ENCODE data around the gene FBXL16. TPM values are rescaled to one million over a fixed set of nuclear protein-coding genes. Genes with fewer than 3 reads are reported as not detected.

FBXL16 gene
- polyA plus RNA-seq, 1 donor from 2014 or later: 3.4 TPM

DNA sequence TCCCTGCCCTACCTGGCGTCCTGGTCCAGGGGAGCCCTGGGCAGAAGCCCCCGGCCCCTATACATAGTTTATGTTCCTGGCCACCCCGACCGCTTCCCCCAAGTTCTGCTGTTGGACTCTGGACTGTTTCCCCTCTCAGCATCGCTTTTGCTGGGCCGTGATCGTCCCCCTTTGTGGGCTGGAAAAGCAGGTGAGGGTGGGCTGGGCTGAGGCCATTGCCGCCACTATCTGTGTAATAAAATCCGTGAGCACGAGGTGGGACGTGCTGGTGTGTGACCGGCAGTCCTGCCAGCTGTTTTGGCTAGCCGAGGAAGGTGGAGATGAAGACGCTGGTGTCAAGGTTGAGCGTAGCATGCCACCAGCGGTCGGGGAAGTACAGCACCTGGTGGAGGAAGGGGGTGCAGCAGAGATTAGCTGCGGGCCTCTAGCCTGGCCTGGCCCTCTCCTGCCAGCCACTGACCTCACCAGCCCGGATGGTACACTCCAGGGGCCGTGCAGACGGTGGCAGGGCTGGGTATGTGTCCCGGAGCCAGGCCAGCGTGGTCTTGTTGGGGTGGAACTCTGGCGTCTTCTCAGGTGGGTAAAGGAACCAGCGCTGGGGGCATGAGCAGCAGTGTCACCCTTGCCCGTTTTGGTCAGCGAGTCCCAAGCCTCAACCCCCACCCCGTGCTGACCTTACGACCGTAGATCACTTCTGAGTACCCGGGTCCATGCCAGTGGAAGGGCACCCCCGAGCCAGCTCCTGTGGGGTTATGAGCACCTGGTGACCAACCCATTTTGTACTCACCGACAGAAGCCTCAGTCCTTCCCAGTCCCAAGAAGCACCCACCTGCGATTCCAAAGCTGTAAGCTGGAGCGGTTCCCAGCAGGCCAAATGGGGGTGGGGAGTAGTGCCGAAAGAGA lies 22.9 kb downstream of the FBXL16 start:
- no peak for TF ChIP-seq RAD21 (conservative IDR thresholded peaks at IDR 0.05)
- TF ChIP-seq EP300 (conservative IDR thresholded peaks at IDR 0.05; ENCODE audit: poor library complexity, severe bottlenecking): no peak
- TF ChIP-seq, protein P1, sequence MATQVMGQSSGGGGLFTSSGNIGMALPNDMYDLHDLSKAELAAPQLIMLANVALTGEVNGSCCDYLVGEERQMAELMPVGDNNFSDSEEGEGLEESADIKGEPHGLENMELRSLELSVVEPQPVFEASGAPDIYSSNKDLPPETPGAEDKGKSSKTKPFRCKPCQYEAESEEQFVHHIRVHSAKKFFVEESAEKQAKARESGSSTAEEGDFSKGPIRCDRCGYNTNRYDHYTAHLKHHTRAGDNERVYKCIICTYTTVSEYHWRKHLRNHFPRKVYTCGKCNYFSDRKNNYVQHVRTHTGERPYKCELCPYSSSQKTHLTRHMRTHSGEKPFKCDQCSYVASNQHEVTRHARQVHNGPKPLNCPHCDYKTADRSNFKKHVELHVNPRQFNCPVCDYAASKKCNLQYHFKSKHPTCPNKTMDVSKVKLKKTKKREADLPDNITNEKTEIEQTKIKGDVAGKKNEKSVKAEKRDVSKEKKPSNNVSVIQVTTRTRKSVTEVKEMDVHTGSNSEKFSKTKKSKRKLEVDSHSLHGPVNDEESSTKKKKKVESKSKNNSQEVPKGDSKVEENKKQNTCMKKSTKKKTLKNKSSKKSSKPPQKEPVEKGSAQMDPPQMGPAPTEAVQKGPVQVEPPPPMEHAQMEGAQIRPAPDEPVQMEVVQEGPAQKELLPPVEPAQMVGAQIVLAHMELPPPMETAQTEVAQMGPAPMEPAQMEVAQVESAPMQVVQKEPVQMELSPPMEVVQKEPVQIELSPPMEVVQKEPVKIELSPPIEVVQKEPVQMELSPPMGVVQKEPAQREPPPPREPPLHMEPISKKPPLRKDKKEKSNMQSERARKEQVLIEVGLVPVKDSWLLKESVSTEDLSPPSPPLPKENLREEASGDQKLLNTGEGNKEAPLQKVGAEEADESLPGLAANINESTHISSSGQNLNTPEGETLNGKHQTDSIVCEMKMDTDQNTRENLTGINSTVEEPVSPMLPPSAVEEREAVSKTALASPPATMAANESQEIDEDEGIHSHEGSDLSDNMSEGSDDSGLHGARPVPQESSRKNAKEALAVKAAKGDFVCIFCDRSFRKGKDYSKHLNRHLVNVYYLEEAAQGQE (IDR thresholded peaks at IDR 0.05; ENCODE audit: borderline replicate concordance): no peak
- TF ChIP-seq, protein P2, sequence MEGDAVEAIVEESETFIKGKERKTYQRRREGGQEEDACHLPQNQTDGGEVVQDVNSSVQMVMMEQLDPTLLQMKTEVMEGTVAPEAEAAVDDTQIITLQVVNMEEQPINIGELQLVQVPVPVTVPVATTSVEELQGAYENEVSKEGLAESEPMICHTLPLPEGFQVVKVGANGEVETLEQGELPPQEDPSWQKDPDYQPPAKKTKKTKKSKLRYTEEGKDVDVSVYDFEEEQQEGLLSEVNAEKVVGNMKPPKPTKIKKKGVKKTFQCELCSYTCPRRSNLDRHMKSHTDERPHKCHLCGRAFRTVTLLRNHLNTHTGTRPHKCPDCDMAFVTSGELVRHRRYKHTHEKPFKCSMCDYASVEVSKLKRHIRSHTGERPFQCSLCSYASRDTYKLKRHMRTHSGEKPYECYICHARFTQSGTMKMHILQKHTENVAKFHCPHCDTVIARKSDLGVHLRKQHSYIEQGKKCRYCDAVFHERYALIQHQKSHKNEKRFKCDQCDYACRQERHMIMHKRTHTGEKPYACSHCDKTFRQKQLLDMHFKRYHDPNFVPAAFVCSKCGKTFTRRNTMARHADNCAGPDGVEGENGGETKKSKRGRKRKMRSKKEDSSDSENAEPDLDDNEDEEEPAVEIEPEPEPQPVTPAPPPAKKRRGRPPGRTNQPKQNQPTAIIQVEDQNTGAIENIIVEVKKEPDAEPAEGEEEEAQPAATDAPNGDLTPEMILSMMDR (IDR thresholded peaks at IDR 0.05; ENCODE audit: poor library complexity, severe bottlenecking): no peak
- TF ChIP-seq MXI1 (conservative IDR thresholded peaks at IDR 0.05; ENCODE audit: poor library complexity, severe bottlenecking): no peak
- TF ChIP-seq TAF1 (IDR thresholded peaks at IDR 0.05; ENCODE audit: low read depth): no peak
- no peak for TF ChIP-seq EZH2 (IDR thresholded peaks at IDR 0.05; ENCODE audit: borderline replicate concordance, insufficient read depth, low read length, poor library complexity, severe bottlenecking)
- no peak for TF ChIP-seq SMC3 (conservative IDR thresholded peaks at IDR 0.05; ENCODE audit: poor library complexity)
- no peaks in the 10 kb centered on the region for H3K9me3 ChIP-seq (ENCODE audit: low read length)
- H3F3A ChIP-seq (ENCODE audit: insufficient read depth, low read length, poor library complexity, severe bottlenecking): no peaks in the 10 kb centered on the region
- no peak overlapping the region for H2AFZ ChIP-seq (ENCODE audit: low read depth, low read length)
- H3K27me3 ChIP-seq (ENCODE audit: insufficient read depth, low read depth, low read length): no peaks in the 10 kb centered on the region
- H3K79me2 ChIP-seq (replicated peaks; ENCODE audit: insufficient read depth, low read length): peaks cover 20% of the 10 kb centered on the region
- H3K4me2 ChIP-seq (ENCODE audit: low read length): no peak overlapping the region
- H4K20me1 ChIP-seq (ENCODE audit: insufficient read depth): peaks cover 6% of the 10 kb centered on the region
- H3K36me3 ChIP-seq (ENCODE audit: insufficient read depth, low read length): no peaks in the 10 kb centered on the region
- H3K9me2 ChIP-seq (ENCODE audit: insufficient read depth, low read length): no peaks in the 10 kb centered on the region
- H3K27ac ChIP-seq (ENCODE audit: low read length): no peak overlapping the region
- H3K4me3 ChIP-seq (ENCODE audit: low read length): peak overlapping the region; percentile 71
- H3K9ac ChIP-seq (ENCODE audit: low read length): no peak overlapping the region

DNA sequence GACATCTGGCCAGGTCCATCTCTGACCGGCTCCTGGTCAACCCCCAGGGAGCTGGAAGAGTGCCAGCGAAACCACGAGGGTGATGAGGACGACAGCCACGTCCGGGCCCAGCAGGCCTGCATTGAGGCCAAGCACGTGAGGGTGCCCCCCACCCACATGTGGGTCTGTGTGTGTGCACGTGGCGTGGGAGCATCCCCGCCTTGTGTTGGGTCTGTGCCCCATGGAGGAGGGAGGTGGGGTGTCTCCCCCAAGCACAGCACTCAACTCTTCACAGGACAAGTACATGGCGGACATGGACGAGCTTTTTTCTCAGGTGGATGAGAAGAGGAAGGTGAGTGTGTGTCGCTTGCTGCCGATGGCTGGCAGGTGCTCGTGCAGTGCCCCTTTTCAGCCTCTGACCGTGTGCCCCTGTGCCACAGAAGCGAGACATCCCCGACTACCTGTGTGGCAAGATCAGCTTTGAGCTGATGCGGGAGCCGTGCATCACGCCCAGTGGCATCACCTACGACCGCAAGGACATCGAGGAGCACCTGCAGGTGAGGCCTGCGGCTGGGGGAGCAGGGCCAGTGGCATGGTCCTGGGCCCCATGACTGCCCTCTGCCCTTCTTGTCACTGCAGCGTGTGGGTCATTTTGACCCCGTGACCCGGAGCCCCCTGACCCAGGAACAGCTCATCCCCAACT lies 23.7 kb downstream of the FBXL16 start:
- Histone ChIP-seq H4K20me1 (ENCODE audit: insufficient read depth) (peaks cover 6% of the 10 kb centered on the region), H3K4me2 (ENCODE audit: low read length) (no peak overlapping the region), H3K79me2 (replicated peaks; ENCODE audit: insufficient read depth, low read length) (peaks cover 20% of the 10 kb centered on the region), H3K27me3 (ENCODE audit: insufficient read depth, low read depth, low read length) (no peaks in the 10 kb centered on the region), H3F3A (ENCODE audit: insufficient read depth, low read length, poor library complexity, severe bottlenecking) (no peaks in the 10 kb centered on the region), H3K36me3 (ENCODE audit: insufficient read depth, low read length) (no peaks in the 10 kb centered on the region), H3K9ac (ENCODE audit: low read length) (no peak overlapping the region), H2AFZ (ENCODE audit: low read depth, low read length) (no peak overlapping the region), H3K9me3 (ENCODE audit: low read length) (no peaks in the 10 kb centered on the region), H3K9me2 (ENCODE audit: insufficient read depth, low read length) (no peaks in the 10 kb centered on the region), H3K27ac (ENCODE audit: low read length) (no peak overlapping the region), H3K4me3 (ENCODE audit: low read length) (peak overlapping the region; percentile 70)
- TF ChIP-seq RAD21 (conservative IDR thresholded peaks at IDR 0.05) (no peak), POLR2AphosphoS5 (IDR thresholded peaks at IDR 0.05) (no peak), TAF1 (IDR thresholded peaks at IDR 0.05; ENCODE audit: low read depth) (no peak), SMC3 (conservative IDR thresholded peaks at IDR 0.05; ENCODE audit: poor library complexity) (no peak), EP300 (conservative IDR thresholded peaks at IDR 0.05; ENCODE audit: poor library complexity, severe bottlenecking) (no peak)
